AG09309 (cell line): Measurements from ENCODE around the gene NELFA.

Experiments used
- DNase-seq: peaks from one replicate; pipeline ENCODE4 v3.0.0-alpha.2; 2010; ENCODE audit warnings: low read depth
- H3K4me3 ChIP-seq: 2 replicates; pipeline ENCODE4 v1.5.1; 2011; ENCODE audit warnings: mild to moderate bottlenecking, low read depth, low read length, moderate library complexity; ENCODE audit not compliant: control insufficient read depth
- TF ChIP-seq, protein P1 (sequence below): IDR thresholded peaks from 2 replicates; pipeline ENCODE4 v1.5.1; 2011; ENCODE audit warnings: mild to moderate bottlenecking, low read depth, low read length, inconsistent platforms; ENCODE audit not compliant: insufficient read depth, control insufficient read depth; ENCODE audit errors: missing control alignments

The NELFA gene

DNA sequence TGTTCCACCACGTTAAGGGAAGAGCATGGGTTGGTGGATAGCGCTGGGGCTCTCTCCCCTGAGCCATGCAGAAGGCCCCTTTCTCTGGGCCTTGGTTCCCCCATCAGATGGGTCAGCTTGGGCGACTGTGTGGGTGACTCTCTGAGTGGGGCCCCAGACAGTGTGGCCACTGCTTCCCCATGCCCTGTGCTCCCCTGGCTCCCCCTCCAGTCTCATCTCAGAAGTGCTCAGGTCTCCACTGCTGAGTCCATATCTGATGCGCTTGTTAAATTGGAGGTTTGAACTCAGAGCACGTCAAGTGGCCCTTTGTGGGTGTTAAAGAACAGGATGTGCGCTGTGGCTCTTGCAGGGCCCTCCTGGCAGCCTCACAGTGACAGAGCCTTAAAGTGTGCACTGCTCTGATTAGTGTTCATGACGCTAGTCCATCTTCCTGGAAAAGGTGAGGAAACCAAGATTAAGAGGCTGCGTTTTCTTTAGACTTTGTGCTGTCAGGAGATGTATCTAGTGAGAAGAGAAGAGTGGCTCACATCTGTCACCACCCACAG, 59.8 kb downstream of the NELFA start:
- TF ChIP-seq, protein P1, sequence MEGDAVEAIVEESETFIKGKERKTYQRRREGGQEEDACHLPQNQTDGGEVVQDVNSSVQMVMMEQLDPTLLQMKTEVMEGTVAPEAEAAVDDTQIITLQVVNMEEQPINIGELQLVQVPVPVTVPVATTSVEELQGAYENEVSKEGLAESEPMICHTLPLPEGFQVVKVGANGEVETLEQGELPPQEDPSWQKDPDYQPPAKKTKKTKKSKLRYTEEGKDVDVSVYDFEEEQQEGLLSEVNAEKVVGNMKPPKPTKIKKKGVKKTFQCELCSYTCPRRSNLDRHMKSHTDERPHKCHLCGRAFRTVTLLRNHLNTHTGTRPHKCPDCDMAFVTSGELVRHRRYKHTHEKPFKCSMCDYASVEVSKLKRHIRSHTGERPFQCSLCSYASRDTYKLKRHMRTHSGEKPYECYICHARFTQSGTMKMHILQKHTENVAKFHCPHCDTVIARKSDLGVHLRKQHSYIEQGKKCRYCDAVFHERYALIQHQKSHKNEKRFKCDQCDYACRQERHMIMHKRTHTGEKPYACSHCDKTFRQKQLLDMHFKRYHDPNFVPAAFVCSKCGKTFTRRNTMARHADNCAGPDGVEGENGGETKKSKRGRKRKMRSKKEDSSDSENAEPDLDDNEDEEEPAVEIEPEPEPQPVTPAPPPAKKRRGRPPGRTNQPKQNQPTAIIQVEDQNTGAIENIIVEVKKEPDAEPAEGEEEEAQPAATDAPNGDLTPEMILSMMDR = no peak
- H3K4me3 ChIP-seq = no peak overlapping the region
- no peak for DNase-seq

- TF ChIP-seq, protein P1 = no peak
- no peak overlapping the region for H3K4me3 ChIP-seq
- DNase-seq = no peak
Observed at GRCh38 chr4:1948232-1948631, 60.5 kb downstream of the NELFA start.

- no peak for DNase-seq
- TF ChIP-seq, protein P1 = no peak
- H3K4me3 ChIP-seq = no peak overlapping the region
Observed at GRCh38 chr4:1945912-1946311, 62.9 kb downstream of the NELFA start.

- DNase-seq = no peak
- TF ChIP-seq, protein P1 = no peak
- H3K4me3 ChIP-seq = no peak overlapping the region
Observed at GRCh38 chr4:1945124-1945895, 63.5 kb downstream of the NELFA start.

DNA sequence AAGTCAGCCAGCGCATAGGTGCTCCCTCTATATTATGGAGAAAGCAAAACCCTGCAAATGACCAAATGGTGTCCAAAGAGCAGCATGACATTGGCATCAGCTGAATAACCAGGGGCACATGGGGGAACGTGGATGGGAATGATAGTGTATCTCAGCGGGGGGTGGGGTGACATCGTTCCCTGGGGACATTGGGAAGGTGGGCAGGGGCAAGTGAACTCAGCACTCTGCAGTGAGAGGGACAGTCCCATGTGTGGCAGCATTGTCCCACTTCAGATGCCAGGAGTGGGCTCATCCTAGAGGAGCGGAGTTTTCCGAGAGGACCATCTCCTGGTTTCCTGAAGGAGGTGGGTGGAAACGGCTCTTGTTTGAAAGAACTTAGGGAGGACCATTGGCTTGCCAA, 64.8 kb downstream of the NELFA start:
- DNase-seq = no peak
- TF ChIP-seq, protein P1 = no peak
- H3K4me3 ChIP-seq = no peak overlapping the region

- no peak overlapping the region for H3K4me3 ChIP-seq
- no peak for DNase-seq
- TF ChIP-seq, protein P1 = no peak
Observed at GRCh38 chr4:1940566-1940965, 68.2 kb downstream of the NELFA start.
